Measurements from ENCODE around the gene CDC42EP1. TPM values are rescaled to one million over a fixed set of nuclear protein-coding genes. Genes with fewer than 3 reads are reported as not detected.

Gene CDC42EP1
- total and polyA plus RNA-seq, 7 donors = 14.6 to 64.1 (median 24.6) TPM

DNA sequence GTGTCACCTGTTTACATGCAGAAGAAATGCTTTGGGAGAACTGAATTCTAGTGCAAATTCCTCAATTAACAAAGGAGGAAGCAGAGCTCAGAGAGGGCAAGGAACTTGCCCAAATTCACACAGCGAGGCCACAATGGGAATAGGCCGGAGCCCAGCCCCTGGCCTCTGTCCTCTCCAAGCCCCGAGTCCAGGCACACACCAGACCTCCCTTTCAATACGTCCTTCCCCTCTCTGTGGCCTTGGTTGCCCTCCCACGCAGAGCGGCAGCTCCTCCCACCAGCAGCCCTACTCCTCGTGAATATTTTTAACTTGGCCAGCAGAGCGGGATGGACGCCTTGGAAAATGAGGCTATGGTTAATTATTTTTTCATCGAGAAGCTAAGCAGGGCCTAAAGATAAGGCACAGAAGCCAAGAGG, 39.5 kb upstream of the CDC42EP1 start:
- peaks cover 11 to 47% (median 28%) of the 10 kb centered on the region in 3 donors for H3K27me3 ChIP-seq
- 35 to 66% methylated on average over 10 of the region's 10 CpGs for WGBS, 2 donors
- H3K27ac ChIP-seq = no peak overlapping the region
- no peaks in the 10 kb centered on the region for H3K36me3 ChIP-seq
- no peak overlapping the region for H3K4me3 ChIP-seq
- H3K9me3 ChIP-seq = no peaks in the 10 kb centered on the region
- H3K4me1 ChIP-seq = peaks cover 0 to 20% (median 14%) of the 10 kb centered on the region in 4 donors
- intact Hi-C loops (cut with DNase I) = no loop called here
- DNase-seq = no peak
- TF ChIP-seq POLR2A (IDR thresholded peaks at IDR 0.05) (no peak), POLR2AphosphoS5 (IDR thresholded peaks at IDR 0.05) (no peak), EP300 (IDR thresholded peaks at IDR 0.05) (no peak)
- TF ChIP-seq, protein P1, sequence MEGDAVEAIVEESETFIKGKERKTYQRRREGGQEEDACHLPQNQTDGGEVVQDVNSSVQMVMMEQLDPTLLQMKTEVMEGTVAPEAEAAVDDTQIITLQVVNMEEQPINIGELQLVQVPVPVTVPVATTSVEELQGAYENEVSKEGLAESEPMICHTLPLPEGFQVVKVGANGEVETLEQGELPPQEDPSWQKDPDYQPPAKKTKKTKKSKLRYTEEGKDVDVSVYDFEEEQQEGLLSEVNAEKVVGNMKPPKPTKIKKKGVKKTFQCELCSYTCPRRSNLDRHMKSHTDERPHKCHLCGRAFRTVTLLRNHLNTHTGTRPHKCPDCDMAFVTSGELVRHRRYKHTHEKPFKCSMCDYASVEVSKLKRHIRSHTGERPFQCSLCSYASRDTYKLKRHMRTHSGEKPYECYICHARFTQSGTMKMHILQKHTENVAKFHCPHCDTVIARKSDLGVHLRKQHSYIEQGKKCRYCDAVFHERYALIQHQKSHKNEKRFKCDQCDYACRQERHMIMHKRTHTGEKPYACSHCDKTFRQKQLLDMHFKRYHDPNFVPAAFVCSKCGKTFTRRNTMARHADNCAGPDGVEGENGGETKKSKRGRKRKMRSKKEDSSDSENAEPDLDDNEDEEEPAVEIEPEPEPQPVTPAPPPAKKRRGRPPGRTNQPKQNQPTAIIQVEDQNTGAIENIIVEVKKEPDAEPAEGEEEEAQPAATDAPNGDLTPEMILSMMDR (IDR thresholded peaks at IDR 0.05) = no peak

DNA sequence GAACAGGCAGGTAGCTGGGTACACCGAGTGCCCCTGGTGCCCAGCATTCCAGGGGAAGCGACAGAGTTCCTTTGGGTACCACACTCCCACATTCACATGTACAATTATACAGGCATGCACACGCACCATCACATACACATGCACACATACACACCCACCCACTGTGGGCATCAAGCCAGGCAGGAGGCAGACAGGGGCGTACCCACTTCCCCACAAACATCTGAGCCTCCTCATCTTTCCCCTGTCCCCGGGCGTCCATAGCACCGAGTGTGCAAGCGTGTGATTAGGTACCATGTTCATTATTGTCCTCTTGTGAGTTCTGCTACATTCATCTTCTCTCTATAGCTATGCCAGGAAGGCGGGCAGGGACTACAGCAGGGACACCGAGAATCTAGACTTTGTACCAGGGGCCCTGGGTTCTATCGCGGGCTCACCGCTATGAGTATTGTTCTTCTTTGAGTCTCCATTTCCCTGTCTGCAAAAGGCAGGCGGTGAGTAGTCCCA, 39.0 kb upstream of the CDC42EP1 start:
- TF ChIP-seq EP300 (IDR thresholded peaks at IDR 0.05) (no peak), POLR2AphosphoS5 (IDR thresholded peaks at IDR 0.05) (no peak), POLR2A (IDR thresholded peaks at IDR 0.05) (no peak)
- TF ChIP-seq, protein P1 (IDR thresholded peaks at IDR 0.05) = no peak
- WGBS, 2 donors = 21 to 59% methylated on average over 14 of the region's 14 CpGs
- H3K36me3 ChIP-seq = no peaks in the 10 kb centered on the region
- no peak for DNase-seq
- no peak overlapping the region for H3K4me3 ChIP-seq
- intact Hi-C loops (cut with DNase I) = no loop called here
- no peaks in the 10 kb centered on the region for H3K9me3 ChIP-seq
- peaks cover 11 to 47% (median 28%) of the 10 kb centered on the region in 3 donors for H3K27me3 ChIP-seq
- peaks cover 0 to 20% (median 14%) of the 10 kb centered on the region in 4 donors for H3K4me1 ChIP-seq
- H3K27ac ChIP-seq = no peak overlapping the region

- intact Hi-C loops (cut with DNase I) = no loop called here
- peaks cover 11 to 43% (median 28%) of the 10 kb centered on the region in 3 donors for H3K27me3 ChIP-seq
- TF ChIP-seq POLR2A (IDR thresholded peaks at IDR 0.05) (no peak), EP300 (IDR thresholded peaks at IDR 0.05) (no peak), POLR2AphosphoS5 (IDR thresholded peaks at IDR 0.05) (no peak)
- TF ChIP-seq, protein P1 (IDR thresholded peaks at IDR 0.05) = no peak
- H3K27ac ChIP-seq = no peak overlapping the region
- no peaks in the 10 kb centered on the region for H3K9me3 ChIP-seq
- no peaks in the 10 kb centered on the region for H3K36me3 ChIP-seq
- peaks cover 0 to 20% (median 14%) of the 10 kb centered on the region in 4 donors for H3K4me1 ChIP-seq
- WGBS, 2 donors = 94 to 95% methylated on average over 6 of the region's 6 CpGs
- no peak for DNase-seq
- no peak overlapping the region for H3K4me3 ChIP-seq
These were observed 37.8 kb upstream of the CDC42EP1 start for GRCh38 chr22:37522482-37522881.

DNA sequence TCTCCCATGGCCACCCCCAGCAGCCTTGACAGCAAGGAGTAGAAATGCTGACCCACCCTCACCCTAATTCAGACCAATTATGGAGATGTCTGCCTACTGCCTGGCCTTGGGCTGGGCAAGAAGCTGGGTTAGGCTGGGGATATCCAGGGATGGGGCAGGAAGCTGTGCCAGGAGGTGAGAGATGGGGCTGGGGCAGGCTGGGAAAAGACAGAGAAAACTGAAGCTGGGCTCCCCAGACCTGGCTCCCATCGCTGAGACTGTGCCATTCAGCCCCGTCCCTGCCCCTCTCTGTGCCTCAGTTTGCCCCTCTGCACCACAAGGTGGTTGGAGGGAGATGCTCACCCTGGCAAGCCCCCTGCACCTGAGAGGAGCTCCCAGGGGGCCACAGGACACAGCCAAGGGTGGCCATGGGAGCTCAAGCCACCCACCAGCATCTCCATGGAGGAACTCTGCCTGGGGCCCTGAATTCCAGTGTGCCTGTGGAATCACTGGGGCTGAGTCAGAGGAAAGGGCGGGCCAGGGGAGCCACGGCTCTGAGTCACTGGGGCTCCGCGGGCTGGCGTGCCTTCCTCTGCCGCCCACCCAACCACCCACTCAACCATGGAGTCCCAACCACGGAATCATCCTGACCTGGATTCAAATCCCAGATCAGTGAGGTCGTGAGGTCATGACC, 35.1 kb upstream of the CDC42EP1 start:
- H3K4me1 ChIP-seq = peaks cover 0 to 6% (median 3%) of the 10 kb centered on the region in 4 donors
- H3K9me3 ChIP-seq = no peaks in the 10 kb centered on the region
- WGBS, 2 donors = 53 to 64% methylated on average over 10 of the region's 10 CpGs
- H3K27me3 ChIP-seq = peaks cover 0 to 16% (median 10%) of the 10 kb centered on the region in 3 donors
- H3K4me3 ChIP-seq = no peak overlapping the region
- intact Hi-C loops (cut with DNase I) = no loop called here
- DNase-seq = no peak
- H3K27ac ChIP-seq = peak overlapping the region in 1 of 4 donors; percentile 20
- TF ChIP-seq, protein P1 (IDR thresholded peaks at IDR 0.05) = no peak
- TF ChIP-seq POLR2A (IDR thresholded peaks at IDR 0.05) (no peak), POLR2AphosphoS5 (IDR thresholded peaks at IDR 0.05) (no peak), EP300 (IDR thresholded peaks at IDR 0.05) (no peak)
- no peaks in the 10 kb centered on the region for H3K36me3 ChIP-seq
